ENCODE measurements around the gene PLK5.

Gene PLK5

GRCh38 chr19:1566392-1567115 lies 42.7 kb downstream of the PLK5 start:
- H3K4me3 ChIP-seq (replicated peaks; ENCODE audit: low read depth, low read length), result peak overlapping the region; percentile 59
- peak; percentile 37 for DNase-seq (ENCODE audit: extremely low read depth, low read depth)
- TF ChIP-seq, protein P1, sequence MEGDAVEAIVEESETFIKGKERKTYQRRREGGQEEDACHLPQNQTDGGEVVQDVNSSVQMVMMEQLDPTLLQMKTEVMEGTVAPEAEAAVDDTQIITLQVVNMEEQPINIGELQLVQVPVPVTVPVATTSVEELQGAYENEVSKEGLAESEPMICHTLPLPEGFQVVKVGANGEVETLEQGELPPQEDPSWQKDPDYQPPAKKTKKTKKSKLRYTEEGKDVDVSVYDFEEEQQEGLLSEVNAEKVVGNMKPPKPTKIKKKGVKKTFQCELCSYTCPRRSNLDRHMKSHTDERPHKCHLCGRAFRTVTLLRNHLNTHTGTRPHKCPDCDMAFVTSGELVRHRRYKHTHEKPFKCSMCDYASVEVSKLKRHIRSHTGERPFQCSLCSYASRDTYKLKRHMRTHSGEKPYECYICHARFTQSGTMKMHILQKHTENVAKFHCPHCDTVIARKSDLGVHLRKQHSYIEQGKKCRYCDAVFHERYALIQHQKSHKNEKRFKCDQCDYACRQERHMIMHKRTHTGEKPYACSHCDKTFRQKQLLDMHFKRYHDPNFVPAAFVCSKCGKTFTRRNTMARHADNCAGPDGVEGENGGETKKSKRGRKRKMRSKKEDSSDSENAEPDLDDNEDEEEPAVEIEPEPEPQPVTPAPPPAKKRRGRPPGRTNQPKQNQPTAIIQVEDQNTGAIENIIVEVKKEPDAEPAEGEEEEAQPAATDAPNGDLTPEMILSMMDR (IDR thresholded peaks at IDR 0.05; ENCODE audit: low read depth, low read length, missing control alignments), result no peak

DNA sequence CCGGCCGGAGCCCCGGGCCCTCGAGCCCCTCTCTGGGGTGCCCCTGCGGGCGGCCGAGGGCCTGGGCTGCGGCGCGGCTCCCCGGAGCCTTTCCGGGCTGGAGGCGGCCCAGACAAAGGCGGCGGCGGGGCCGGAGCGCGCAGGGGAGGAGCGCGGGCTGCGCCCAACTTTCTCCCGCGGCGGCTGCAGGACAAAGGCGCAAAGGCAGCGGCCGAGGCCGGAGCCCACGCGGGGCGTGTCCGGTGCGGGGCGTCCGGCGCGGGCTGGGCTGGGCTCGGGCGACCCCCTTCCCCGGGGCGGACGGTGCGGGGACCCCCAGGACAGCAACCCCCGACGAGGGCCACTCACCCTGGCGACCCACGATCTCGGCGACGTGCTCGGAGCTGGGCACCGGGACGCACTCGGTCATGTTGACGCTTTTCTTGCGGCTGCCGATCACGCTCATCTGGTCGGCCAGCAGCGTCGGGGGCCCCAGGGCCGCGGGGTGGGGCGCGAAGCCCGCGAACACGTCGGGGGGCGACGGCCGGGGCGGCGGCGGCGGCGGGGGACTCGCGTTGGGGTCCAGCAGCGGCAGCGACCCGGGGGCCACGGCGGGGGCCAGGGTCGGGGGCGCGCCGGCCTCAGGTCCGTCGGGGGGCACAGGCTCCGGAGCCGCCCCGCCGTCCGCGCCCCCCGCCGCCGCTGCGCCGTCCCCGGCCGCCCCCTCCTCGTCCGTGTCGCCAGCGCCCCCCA lies 43.4 kb downstream of the PLK5 start:
- H3K4me3 ChIP-seq (replicated peaks; ENCODE audit: low read depth, low read length), result peak overlapping the region; percentile 59
- TF ChIP-seq, protein P1 (IDR thresholded peaks at IDR 0.05; ENCODE audit: low read depth, low read length, missing control alignments), result no peak
- DNase-seq (ENCODE audit: extremely low read depth, low read depth), result no peak

DNA sequence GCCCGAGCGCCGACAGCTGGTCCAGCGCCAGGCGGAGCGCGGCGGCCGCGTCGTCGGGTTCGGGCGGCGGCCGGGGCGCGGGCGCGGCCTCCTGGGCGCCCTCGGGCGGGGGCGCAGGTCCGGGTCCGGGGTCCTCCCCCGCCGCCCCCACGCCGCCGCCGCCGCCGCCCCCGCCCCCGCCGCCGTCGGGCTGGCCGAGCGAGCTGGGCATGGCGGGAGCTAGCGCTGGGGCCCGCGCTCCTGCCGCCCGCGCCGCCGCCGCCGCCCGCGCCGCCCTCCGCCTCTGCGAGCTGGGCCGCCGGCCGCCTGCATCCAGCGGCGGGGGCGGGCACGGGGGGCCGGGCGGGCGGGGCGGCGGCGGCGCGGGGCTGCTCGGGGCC lies 44.0 kb downstream of the PLK5 start:
- no peak overlapping the region for H3K4me3 ChIP-seq (replicated peaks; ENCODE audit: low read depth, low read length)
- TF ChIP-seq, protein P1 (IDR thresholded peaks at IDR 0.05; ENCODE audit: low read depth, low read length, missing control alignments), result no peak
- DNase-seq (ENCODE audit: extremely low read depth, low read depth), result no peak

GRCh38 chr19:1568320-1569019 lies 44.6 kb downstream of the PLK5 start, which contains the start of gene MEX3D:
TSS of gene MEX3D (minus strand) at chr19:1568325. CDS start at chr19:1568058, 267 bp downstream.
- no peak for DNase-seq (ENCODE audit: extremely low read depth, low read depth)
- H3K4me3 ChIP-seq (replicated peaks; ENCODE audit: low read depth, low read length), result peak within 1 kb of the TSS; percentile 59
- TF ChIP-seq, protein P1 (IDR thresholded peaks at IDR 0.05; ENCODE audit: low read depth, low read length, missing control alignments), result no peak

DNA sequence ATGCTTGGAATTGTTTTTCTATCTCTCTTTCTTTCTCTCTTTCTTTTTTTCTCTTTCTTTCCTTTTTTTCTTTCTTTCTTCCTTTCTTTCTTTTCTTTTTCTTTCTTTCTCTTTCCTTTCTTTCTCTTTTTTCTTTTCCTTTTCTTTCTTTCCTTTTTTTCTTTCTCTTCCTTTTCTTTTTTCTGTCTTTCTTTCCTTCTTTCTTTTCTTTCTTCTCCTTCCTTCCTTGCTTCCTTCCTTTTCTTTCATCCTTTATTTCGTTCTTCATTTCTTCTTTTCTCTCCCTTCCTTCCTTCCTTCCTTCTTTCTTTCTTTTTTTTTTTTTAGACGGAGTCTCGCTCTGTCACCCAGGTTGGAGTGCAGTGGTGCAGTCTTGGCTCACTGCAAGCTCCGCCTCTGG lies 46.1 kb downstream of the PLK5 start:
- no peak overlapping the region for H3K4me3 ChIP-seq (replicated peaks; ENCODE audit: low read depth, low read length)
- TF ChIP-seq, protein P1 (IDR thresholded peaks at IDR 0.05; ENCODE audit: low read depth, low read length, missing control alignments), result no peak
- no peak for DNase-seq (ENCODE audit: extremely low read depth, low read depth)

DNA sequence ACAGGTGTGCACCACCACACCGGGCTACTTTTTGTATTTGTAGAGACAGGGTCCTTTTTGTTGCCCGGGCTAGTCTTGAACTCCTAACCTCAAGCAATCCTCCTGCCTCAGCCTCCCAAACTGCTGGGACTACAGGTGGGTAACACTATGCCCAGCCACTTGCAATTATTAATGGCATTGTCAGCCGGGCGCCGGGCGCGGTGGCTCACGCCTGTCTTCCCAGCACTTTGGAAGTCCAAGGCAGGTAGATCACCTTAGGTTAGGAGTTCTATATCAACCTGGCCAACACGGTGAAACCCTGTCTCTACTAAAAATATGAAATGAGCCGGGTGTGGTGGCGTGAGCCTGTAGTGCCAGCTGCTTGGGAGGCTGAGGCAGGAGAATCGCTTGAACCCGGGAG lies 47.0 kb downstream of the PLK5 start:
- no peak overlapping the region for H3K4me3 ChIP-seq (replicated peaks; ENCODE audit: low read depth, low read length)
- no peak for DNase-seq (ENCODE audit: extremely low read depth, low read depth)
- TF ChIP-seq, protein P1 (IDR thresholded peaks at IDR 0.05; ENCODE audit: low read depth, low read length, missing control alignments), result no peak
